K562 (cell line): ENCODE results near the gene LBHD1. TPM values are rescaled to one million over a fixed set of nuclear protein-coding genes. Genes with fewer than 3 reads are reported as not detected.
A peak's percentile ranks its signal among the peaks of the same experiment; 100 is the strongest.

ENCODE experiments used
- CEBPG ChIP-seq, 3 experiments: fragments of 200-800 bp in 1 of 3; sonication (Bioruptor generic) in 1 of 3; sonication (generic) in 1 of 3; formaldehyde crosslinking in 1 of 3; IDR thresholded peaks in 2 of 3; conservative IDR thresholded peaks in 1 of 3; 2 replicates each; pipeline versions ENCODE4 v1.6.1 to v1.8.0; 2016 to 2022; ENCODE audit warnings: missing compliant biosample characterization in 2 of 3, missing genetic modification characterization in 2 of 3, mild to moderate bottlenecking in 1 of 3, missing genetic modification reagents in 1 of 3
- ETV6 ChIP-seq, 3 experiments: fragments of 150-350 bp in 1 of 3; sonication (generic) in 1 of 3; formaldehyde crosslinking in 1 of 3; IDR thresholded peaks; 2 replicates each; pipeline versions ENCODE4 v1.6.1 to v1.8.0; 2014 to 2022; ENCODE audit warnings: borderline replicate concordance in 2 of 3, low read depth in 2 of 3, antibody characterized with exemption in 1 of 3, low read length in 1 of 3, mild to moderate bottlenecking in 1 of 3, missing genetic modification reagents in 1 of 3
- GATAD2B ChIP-seq: fragments of 450-650 bp; IDR thresholded peaks from 2 replicates; pipeline ENCODE4 v1.6.1; 2017; ENCODE audit warnings: mild to moderate bottlenecking, borderline replicate concordance
- HLTF ChIP-seq: fragments of 450-650 bp; IDR thresholded peaks from 2 replicates; pipeline ENCODE4 v1.6.1; 2016
- HNRNPLL ChIP-seq: fragments of 200-400 bp; formaldehyde crosslinking; IDR thresholded peaks from 2 replicates; pipeline ENCODE4 v1.6.1; 2017; ENCODE audit warnings: low read length, low read depth, mild to moderate bottlenecking; ENCODE audit not compliant: poor library complexity, severe bottlenecking
- SRF ChIP-seq, 2 experiments: fragments of 250-450, 450-650 bp in 1 of 2; sonication (Bioruptor Pico) in 1 of 2; sonication (generic) in 1 of 2; formaldehyde crosslinking; IDR thresholded peaks; 2 replicates each; pipeline versions ENCODE4 v1.5.0 to v1.5.1; 2020 to 2022; ENCODE audit warnings: mild to moderate bottlenecking in 1 of 2, missing genetic modification reagents in 1 of 2
- STAT5A ChIP-seq: IDR thresholded peaks from 2 replicates; pipeline ENCODE4 v1.6.1; 2012; ENCODE audit warnings: low read length, inconsistent platforms, borderline replicate concordance
- THAP7 ChIP-seq: fragments of 250-450 bp; sonication (Bioruptor Pico); IDR thresholded peaks from 2 replicates; pipeline ENCODE4 v1.5.0; 2021
- TOE1 ChIP-seq, 2 experiments: fragments of 450-650 bp in 1 of 2; sonication (generic) in 1 of 2; formaldehyde crosslinking in 1 of 2; IDR thresholded peaks; 2 replicates each; pipeline versions ENCODE4 v1.7.1 to v1.8.0; 2016 to 2022; ENCODE audit warnings: borderline replicate concordance in 2 of 2, mild to moderate bottlenecking in 2 of 2, antibody characterized with exemption in 1 of 2, inconsistent platforms in 1 of 2, low read depth in 1 of 2, missing genetic modification reagents in 1 of 2, moderate library complexity in 1 of 2
- ZBTB40 ChIP-seq, 2 experiments: fragments of 450-650 bp in 1 of 2; sonication (generic) in 1 of 2; formaldehyde crosslinking in 1 of 2; IDR thresholded peaks; 2 replicates each; pipeline versions ENCODE4 v1.7.1 to v1.9.0; 2016 to 2022; ENCODE audit warnings: inconsistent platforms in 1 of 2, mild to moderate bottlenecking in 1 of 2, missing genetic modification reagents in 1 of 2
- ZKSCAN3 ChIP-seq: fragments of 250-450 bp; sonication (Bioruptor Pico); IDR thresholded peaks from 2 replicates; pipeline ENCODE4 v1.4.0; 2020
- ZSCAN32 ChIP-seq: fragments of 450-650 bp; formaldehyde crosslinking; IDR thresholded peaks from 2 replicates; pipeline ENCODE4 v1.4.0; 2020; ENCODE audit warnings: mild to moderate bottlenecking, moderate library complexity
- polyA plus RNA-seq, 8 experiments: library from polyadenylated mRNA; depleted of rRNA in 4 of 8; stranded (reverse) in 5 of 8; unstranded in 3 of 8; fragments of >200 nt; fragmentation: Nextera tagmentation in 2 of 8; fragmentation: Illumina TruSeq in 1 of 8; extraction: Ambion mirVana in 2 of 8; extraction: Trizol in 1 of 8; gene quantifications; 2 replicates each; pipeline versions ENCODE4 v1.2.1 to v1.2.3, GENCODE V29; 2011 to 2014; ENCODE audit warnings: inconsistent platforms in 1 of 8, missing spikeins in 1 of 8
- total RNA-seq, 7 experiments: library from RNA; depleted of rRNA in 6 of 7; stranded (reverse); fragments of >200 nt in 6 of 7; fragmentation: Illumina TruSeq in 2 of 7; extraction: Trizol in 2 of 7; gene quantifications; 2 replicates each; pipeline versions ENCODE4 v1.2.1 to v1.2.3, GENCODE V29; 2011 to 2021; ENCODE audit warnings: low replicate concordance in 1 of 7

LBHD1 gene
- total and polyA plus RNA-seq, 9 of the 15 experiments (the other 6 are each of a cell fraction or from before 2014, with no cell fraction given): 2.6 to 28.0 (median 12.5) TPM

- TF ChIP-seq STAT5A (no peak), THAP7 (CRISPR knock-in tag) (peak; percentile 69; the same call in 1 of the 2 replicates), ZKSCAN3 (CRISPR knock-in tag) (no peak), HLTF (no peak), HNRNPLL (peak; percentile 34), TOE1 (IDR thresholded peaks at IDR 0.05; ENCODE audit: borderline replicate concordance) (no peak), TOE1 (CRISPR knock-in tag; IDR thresholded peaks at IDR 0.05; ENCODE audit: borderline replicate concordance, low read depth) (peak; percentile 65; the same call in 1 of the 2 replicates), SRF (CRISPR knock-in tag; IDR thresholded peaks at IDR 0.05) (peak; percentile 23 to 28; a peak in 2 of 4 replicates), CEBPG (CRISPR knock-in tag; IDR thresholded peaks at IDR 0.05) (peak; percentile 57), CEBPG (tag; conservative IDR thresholded peaks at IDR 0.05 in 1 of 2, IDR thresholded peaks at IDR 0.05 in 1 of 2) (no peak), GATAD2B (no peak), ZSCAN32 (0 out of 2 replicates have a peak, but pooled peaks have one; percentile 29), ETV6 (IDR thresholded peaks at IDR 0.05; ENCODE audit: borderline replicate concordance in 1 of 2, low read depth in 2 of 2, low read length in 1 of 2) (no peak), ETV6 (CRISPR knock-in tag; IDR thresholded peaks at IDR 0.05; ENCODE audit: borderline replicate concordance) (0 out of 2 replicates have a peak, but pooled peaks have one; percentile 17), ZBTB40 (IDR thresholded peaks at IDR 0.05) (peak; percentile 88), ZBTB40 (CRISPR knock-in tag; IDR thresholded peaks at IDR 0.05) (no peak)
Measured at GRCh38 chr11:62705880-62706849, 34.1 kb upstream of the LBHD1 start (continued).
